Left ventricle myocardium inferior (tissue), 1 donor: ENCODE data around the gene GOLPH3L. TPM values are rescaled to one million over a fixed set of nuclear protein-coding genes. Genes with fewer than 3 reads are reported as not detected.
A peak's percentile ranks its signal among the peaks of the same experiment; 100 is the strongest.
"Not testable (repeated sequence)": the region's sequence is repeated elsewhere in the genome, so short reads cannot be mapped to it uniquely, and the experiment has no call there.

Experiments used
- DNase-seq: peaks from one replicate; pipeline ENCODE4 v3.0.0-alpha.2; 2020
- H3K27ac ChIP-seq: fragments of 200-600 bp; replicated peaks from 2 replicates; pipeline ENCODE4 v1.8.0; 2021
- H3K27me3 ChIP-seq: fragments of 200-600 bp; 2 replicates; pipeline ENCODE4 v1.8.0; 2021; ENCODE audit warnings: low read depth
- H3K36me3 ChIP-seq: fragments of 200-600 bp; 2 replicates; pipeline ENCODE4 v1.8.0; 2021
- H3K4me1 ChIP-seq: fragments of 200-600 bp; 2 replicates; pipeline ENCODE4 v1.8.0; 2021
- H3K4me3 ChIP-seq: fragments of 200-600 bp; 2 replicates; pipeline ENCODE4 v1.8.0; 2021; ENCODE audit warnings: mild to moderate bottlenecking, moderate library complexity
- H3K9me3 ChIP-seq: fragments of 200-600 bp; replicated peaks from 2 replicates; pipeline ENCODE4 v1.8.0; 2021
- intact Hi-C: fragments of 100-400 bp; cut with micrococcal nuclease; formaldehyde crosslinking; loops from one replicate; pipeline ENCODE4 v1.11.0; 2022
- total RNA-seq: library from RNA; stranded (reverse); fragmentation: NEBNext Ultra II Directional; extraction: Animal tissue kit (Norgen Biotek cat#: 25700); gene quantifications from one replicate; pipeline ENCODE4 v1.2.1, GENCODE V29; 2021
- TF ChIP-seq, protein P1 (sequence below): fragments of 200-600 bp; IDR thresholded peaks from 2 replicates; pipeline ENCODE4 v1.8.0; 2021; ENCODE audit warnings: antibody characterized with exemption, mild to moderate bottlenecking, borderline replicate concordance
- donor health status: DM: no; HTN: yes; CAD: no; lungs with severe emphysema.

GOLPH3L gene
- total RNA-seq, 1 donor from 2014 or later, result 16.9 TPM

DNA sequence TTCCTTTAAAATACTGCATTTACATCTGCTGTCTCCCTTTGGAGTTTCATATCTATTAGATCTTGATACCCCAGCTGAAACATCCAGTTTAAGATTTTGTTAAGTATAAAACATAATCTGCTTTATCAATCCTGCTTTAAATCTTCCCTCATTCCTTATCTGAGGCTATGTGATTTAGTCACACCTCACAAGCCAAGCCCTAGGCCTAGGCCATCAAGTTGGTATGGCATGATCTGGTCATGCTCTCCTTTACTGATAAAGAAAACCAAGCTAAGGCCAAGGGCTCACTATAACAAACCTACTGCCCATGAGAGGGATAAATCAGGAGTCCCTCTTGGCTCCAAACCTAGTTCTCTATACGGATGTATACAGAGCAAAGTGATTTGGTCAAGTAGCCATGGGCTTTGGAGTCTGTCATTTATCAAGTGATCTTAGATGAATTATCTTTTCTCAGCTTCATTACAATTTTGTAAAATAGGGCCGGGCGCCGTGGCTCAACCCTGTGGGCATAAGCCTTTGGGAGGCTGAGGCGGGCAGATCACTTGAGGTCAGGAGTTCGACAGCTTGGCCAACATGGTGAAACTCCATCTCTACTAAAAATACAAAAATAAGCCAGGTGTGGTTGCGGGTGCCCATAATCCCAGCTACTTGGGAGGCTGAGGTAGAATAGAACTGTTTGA lies 90.4 kb downstream of the GOLPH3L start:
- TF ChIP-seq, protein P1, sequence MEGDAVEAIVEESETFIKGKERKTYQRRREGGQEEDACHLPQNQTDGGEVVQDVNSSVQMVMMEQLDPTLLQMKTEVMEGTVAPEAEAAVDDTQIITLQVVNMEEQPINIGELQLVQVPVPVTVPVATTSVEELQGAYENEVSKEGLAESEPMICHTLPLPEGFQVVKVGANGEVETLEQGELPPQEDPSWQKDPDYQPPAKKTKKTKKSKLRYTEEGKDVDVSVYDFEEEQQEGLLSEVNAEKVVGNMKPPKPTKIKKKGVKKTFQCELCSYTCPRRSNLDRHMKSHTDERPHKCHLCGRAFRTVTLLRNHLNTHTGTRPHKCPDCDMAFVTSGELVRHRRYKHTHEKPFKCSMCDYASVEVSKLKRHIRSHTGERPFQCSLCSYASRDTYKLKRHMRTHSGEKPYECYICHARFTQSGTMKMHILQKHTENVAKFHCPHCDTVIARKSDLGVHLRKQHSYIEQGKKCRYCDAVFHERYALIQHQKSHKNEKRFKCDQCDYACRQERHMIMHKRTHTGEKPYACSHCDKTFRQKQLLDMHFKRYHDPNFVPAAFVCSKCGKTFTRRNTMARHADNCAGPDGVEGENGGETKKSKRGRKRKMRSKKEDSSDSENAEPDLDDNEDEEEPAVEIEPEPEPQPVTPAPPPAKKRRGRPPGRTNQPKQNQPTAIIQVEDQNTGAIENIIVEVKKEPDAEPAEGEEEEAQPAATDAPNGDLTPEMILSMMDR, result no peak
- no peak for DNase-seq
- Histone ChIP-seq H3K36me3 (no peaks in the 10 kb centered on the region), H3K27ac (no peak overlapping the region), H3K9me3 (no peaks in the 10 kb centered on the region), H3K27me3 (no peaks in the 10 kb centered on the region), H3K4me1 (peaks cover 44% of the 10 kb centered on the region), H3K4me3 (no peak overlapping the region)
- intact Hi-C loops, result no loop called here

DNA sequence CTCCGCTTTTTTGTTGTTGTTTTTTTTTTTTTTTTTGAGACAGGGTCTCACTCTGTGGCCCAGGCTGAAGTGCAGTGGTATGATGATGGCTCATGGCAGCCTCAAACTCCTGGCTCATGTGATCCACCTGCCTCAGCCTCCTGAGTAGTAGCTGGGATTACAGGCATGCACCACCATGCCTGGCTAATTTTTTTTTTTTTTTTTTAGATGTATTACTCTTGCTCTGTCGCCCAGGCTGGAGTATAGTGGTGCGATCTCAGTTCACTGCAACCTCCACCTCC lies 91.6 kb downstream of the GOLPH3L start:
- intact Hi-C loops, H3K36me3 ChIP-seq, H3K4me3 ChIP-seq, DNase-seq, H3K27me3 ChIP-seq, H3K9me3 ChIP-seq: not testable (repeated sequence)
- peak overlapping the region; percentile 83 for H3K27ac ChIP-seq
- H3K4me1 ChIP-seq, result peaks cover 32% of the 10 kb centered on the region

DNA sequence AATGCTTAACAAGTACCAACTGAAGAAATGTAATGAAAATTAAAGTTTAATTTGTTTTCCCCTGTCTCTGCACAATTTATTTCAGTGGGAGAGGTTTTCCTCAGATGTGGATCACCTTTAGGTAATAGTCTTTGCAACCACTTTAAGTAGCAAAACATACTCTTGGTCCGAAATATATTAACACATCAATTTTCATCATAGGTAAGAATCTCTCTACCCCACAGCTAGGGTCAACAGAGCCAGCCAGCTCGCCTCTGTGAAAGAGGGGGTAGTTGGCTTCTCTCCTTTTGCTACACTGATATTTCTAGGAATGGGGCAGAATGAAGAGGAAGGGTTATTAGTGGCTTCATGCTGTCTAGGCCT lies 92.7 kb downstream of the GOLPH3L start:
- TF ChIP-seq, protein P1, result no peak
- DNase-seq, result no peak
- peaks cover 9% of the 10 kb centered on the region for H3K36me3 ChIP-seq
- intact Hi-C loops, result no loop called here
- no peak overlapping the region for H3K4me3 ChIP-seq
- no peaks in the 10 kb centered on the region for H3K9me3 ChIP-seq
- no peaks in the 10 kb centered on the region for H3K27me3 ChIP-seq
- H3K4me1 ChIP-seq, result peaks cover 20% of the 10 kb centered on the region
- peak overlapping the region; percentile 83 for H3K27ac ChIP-seq

DNA sequence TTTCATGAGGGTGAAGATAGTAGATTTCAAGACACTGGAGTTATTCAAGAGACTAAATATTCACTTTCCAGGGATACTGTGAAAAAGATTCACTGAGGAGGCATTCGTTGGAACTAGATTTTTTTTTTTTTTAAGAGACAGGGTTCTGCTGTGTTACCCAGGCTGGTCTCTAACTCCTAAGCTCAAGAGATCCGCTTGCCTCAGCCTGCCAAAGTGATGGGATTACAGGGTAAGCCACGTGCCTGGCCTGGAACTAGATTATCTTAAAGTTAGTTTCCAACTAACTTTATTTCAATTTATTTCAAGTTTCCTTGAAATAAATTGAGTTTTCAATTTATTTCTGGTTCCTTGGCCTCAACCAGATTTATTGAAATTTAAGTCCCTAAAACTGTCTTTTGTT lies 93.2 kb downstream of the GOLPH3L start:
- peaks cover 17% of the 10 kb centered on the region for H3K4me1 ChIP-seq
- DNase-seq, result no peak
- H3K27ac ChIP-seq, result peak overlapping the region; percentile 83
- H3K36me3 ChIP-seq, result peaks cover 9% of the 10 kb centered on the region
- H3K27me3 ChIP-seq, result no peaks in the 10 kb centered on the region
- H3K4me3 ChIP-seq, result no peak overlapping the region
- H3K9me3 ChIP-seq, result no peaks in the 10 kb centered on the region
- intact Hi-C loops, result no loop called here
- TF ChIP-seq, protein P1, result no peak

DNA sequence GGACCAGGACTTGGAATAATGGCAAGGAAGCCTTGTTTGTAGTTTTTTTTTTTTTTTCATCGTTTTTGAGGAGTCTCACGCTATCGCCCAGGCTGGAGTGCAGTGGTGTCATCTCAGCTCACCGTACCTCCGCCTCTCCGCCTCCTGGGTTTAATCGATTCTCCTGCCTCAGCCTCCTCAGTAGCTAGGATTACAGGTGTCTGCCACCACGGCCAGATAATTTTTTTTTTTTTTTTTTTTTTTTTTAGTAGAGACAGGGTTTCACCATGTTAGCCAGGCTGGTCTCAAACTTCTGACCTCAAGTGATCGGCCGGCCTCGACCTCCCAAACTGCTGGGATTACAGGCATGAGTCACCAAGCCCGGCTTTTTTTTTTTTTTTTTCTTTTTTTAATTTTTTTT lies 94.6 kb downstream of the GOLPH3L start:
- H3K9me3 ChIP-seq, H3K4me3 ChIP-seq, intact Hi-C loops, H3K27ac ChIP-seq, H3K36me3 ChIP-seq, H3K27me3 ChIP-seq, DNase-seq: not testable (repeated sequence)
- peaks cover 17% of the 10 kb centered on the region for H3K4me1 ChIP-seq

DNA sequence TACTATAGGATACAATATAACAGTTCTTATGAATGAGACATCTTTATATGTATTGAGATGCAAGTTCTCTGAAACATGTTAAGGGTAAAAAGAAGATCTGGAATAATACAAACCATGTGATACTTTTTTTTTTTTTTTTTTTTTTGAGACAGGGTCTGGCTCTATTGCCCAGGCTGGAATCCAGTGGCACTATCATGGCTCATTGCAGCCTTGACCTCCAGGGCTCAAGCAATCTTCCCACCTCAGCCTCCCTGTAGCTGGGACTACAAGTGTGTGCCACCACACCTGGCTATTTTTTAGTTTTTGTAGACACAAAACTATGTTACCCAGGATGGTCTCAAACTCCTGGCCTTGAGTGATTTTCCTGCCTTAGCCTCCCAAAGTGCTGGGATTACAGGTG lies 95.4 kb downstream of the GOLPH3L start:
- H3K27me3 ChIP-seq, result no peaks in the 10 kb centered on the region
- H3K36me3 ChIP-seq, result peaks cover 9% of the 10 kb centered on the region
- DNase-seq, result no peak
- intact Hi-C loops, result no loop called here
- H3K9me3 ChIP-seq, result no peaks in the 10 kb centered on the region
- peaks cover 17% of the 10 kb centered on the region for H3K4me1 ChIP-seq
- no peak overlapping the region for H3K4me3 ChIP-seq
- no peak overlapping the region for H3K27ac ChIP-seq
- TF ChIP-seq, protein P1, result no peak

DNA sequence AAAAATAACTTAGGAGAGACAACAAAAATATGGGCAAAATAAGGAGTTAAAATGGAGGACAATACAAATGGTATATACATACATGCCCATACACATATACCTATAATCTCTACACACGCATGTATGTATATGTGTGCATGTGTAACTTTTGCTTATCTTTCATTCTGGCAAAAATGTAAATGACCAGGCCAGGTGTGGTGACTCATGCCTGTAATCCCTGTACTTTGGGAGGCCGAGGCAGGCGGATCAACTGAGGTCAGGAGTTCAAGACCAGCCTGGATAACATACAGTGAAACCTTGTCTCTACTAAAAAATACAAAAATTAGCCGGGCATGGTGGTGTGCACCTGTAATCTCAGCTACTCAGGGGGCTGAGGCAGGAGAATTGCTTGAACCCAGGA lies 98.6 kb downstream of the GOLPH3L start:
- H3K27me3 ChIP-seq, H3K4me1 ChIP-seq, H3K36me3 ChIP-seq, H3K4me3 ChIP-seq, H3K27ac ChIP-seq, H3K9me3 ChIP-seq, intact Hi-C loops, DNase-seq: not testable (repeated sequence)
